WTC11 (cell line): Measurements from ENCODE around the gene PNMT. TPM values are rescaled to one million over a fixed set of nuclear protein-coding genes. Genes with fewer than 3 reads are reported as not detected.

Source experiments
- ATAC-seq: fragments of 200-7000 bp; cut with Tn5 transposase; 2 replicates; pipeline ENCODE4 v1.10.0; 2021; ENCODE audit warnings: mild to moderate bottlenecking, moderate library complexity
- CTCF ChIA-PET: fragments of 300-600 bp; sonication (Branson Sonifier 250); formaldehyde crosslinking; loops from one replicate; lab custom pipeline; 2021; ENCODE audit warnings: antibody characterized with exemption; lab: Charles Lee
- POLR2A ChIA-PET: fragments of 350-600 bp; sonication (Branson Sonifier 250); formaldehyde crosslinking; loops from one replicate; lab custom pipeline; 2021; ENCODE audit warnings: antibody characterized with exemption; lab: Charles Lee
- DNase-seq: peaks from one replicate; pipeline ENCODE4 v3.0.0; 2021; ENCODE audit warnings: low spot score
- H3K27ac Mint-ChIP-seq: 2 replicates; pipeline ENCODE4 v1.8.0; 2021; ENCODE audit warnings: mixed read lengths
- H3K27me3 Mint-ChIP-seq: 2 replicates; pipeline ENCODE4 v1.8.0; 2021; ENCODE audit warnings: low read depth, mild to moderate bottlenecking, moderate library complexity, mixed read lengths
- H3K36me3 Mint-ChIP-seq: 2 replicates; pipeline ENCODE4 v1.8.0; 2021; ENCODE audit warnings: mixed read lengths
- H3K4me1 Mint-ChIP-seq: 2 replicates; pipeline ENCODE4 v1.8.0; 2022; ENCODE audit warnings: mixed read lengths
- H3K4me3 Mint-ChIP-seq: 2 replicates; pipeline ENCODE4 v1.8.0; 2021; ENCODE audit warnings: mild to moderate bottlenecking, moderate library complexity, mixed read lengths
- H3K9me3 Mint-ChIP-seq: 2 replicates; pipeline ENCODE4 v1.8.0; 2021; ENCODE audit warnings: mixed read lengths
- AR ChIP-seq: fragments of 250-450 bp; sonication (Bioruptor Pico); IDR thresholded peaks from 2 replicates; pipeline ENCODE4 v1.9.0; 2021; ENCODE audit warnings: mild to moderate bottlenecking
- ATF1 ChIP-seq: sonication (generic); formaldehyde crosslinking; IDR thresholded peaks from 2 replicates; pipeline ENCODE4 v1.8.1; 2023; ENCODE audit warnings: mild to moderate bottlenecking, moderate library complexity, missing genetic modification reagents
- CBFB ChIP-seq: sonication (generic); formaldehyde crosslinking; IDR thresholded peaks from 2 replicates; pipeline ENCODE4 v1.8.1; 2022; ENCODE audit warnings: mild to moderate bottlenecking, low read depth, missing genetic modification reagents
- E2F4 ChIP-seq: sonication (generic); formaldehyde crosslinking; IDR thresholded peaks from 2 replicates; pipeline ENCODE4 v1.8.1; 2022; ENCODE audit warnings: low read depth, mild to moderate bottlenecking, moderate library complexity, missing genetic modification reagents, borderline replicate concordance
- EMX1 ChIP-seq: fragments of 250-450 bp; sonication (Bioruptor Pico); IDR thresholded peaks from 2 replicates; pipeline ENCODE4 v1.8.0; 2021; ENCODE audit warnings: mild to moderate bottlenecking
- ESRRA ChIP-seq: sonication (generic); formaldehyde crosslinking; IDR thresholded peaks from 2 replicates; pipeline ENCODE4 v1.8.1; 2022; ENCODE audit warnings: mild to moderate bottlenecking, missing genetic modification reagents, borderline replicate concordance
- PRDM15 ChIP-seq: sonication (generic); formaldehyde crosslinking; IDR thresholded peaks from 2 replicates; pipeline ENCODE4 v1.8.0; 2022; ENCODE audit warnings: missing genetic modification reagents
- SMAD3 ChIP-seq: sonication (generic); formaldehyde crosslinking; IDR thresholded peaks from 2 replicates; pipeline ENCODE4 v1.8.0; 2022; ENCODE audit warnings: missing genetic modification reagents, mild to moderate bottlenecking, borderline replicate concordance
- USF2 ChIP-seq: sonication (generic); formaldehyde crosslinking; IDR thresholded peaks from 2 replicates; pipeline ENCODE4 v1.8.1; 2023; ENCODE audit warnings: mild to moderate bottlenecking, missing genetic modification reagents, moderate library complexity
- ZMAT4 ChIP-seq: fragments of 250-450 bp; sonication (Bioruptor Pico); IDR thresholded peaks from 2 replicates; pipeline ENCODE4 v1.9.0; 2021; ENCODE audit warnings: mild to moderate bottlenecking
- ZNF423 ChIP-seq: fragments of 250-450 bp; sonication (Bioruptor Pico); IDR thresholded peaks from 2 replicates; pipeline ENCODE4 v2.1.2; 2022; ENCODE audit warnings: mild to moderate bottlenecking, moderate library complexity
- total RNA-seq: library from RNA; stranded (reverse); gene quantifications from 3 replicates; pipeline ENCODE4 v1.2.3, GENCODE V29; 2021

The PNMT gene
- total RNA-seq, 1 experiment from 2014 or later = 3.1 TPM

GRCh38 chr17:39674702-39675389, 6.6 kb downstream of the PNMT start:
- H3K9me3 Mint-ChIP-seq = no peaks in the 10 kb centered on the region
- ChIA-PET CTCF (interaction anchor here (0.6 to 18.0 kb wide), 10 partner anchors 9 to 298 kb away, joined by 3 to 876 read pairs (median 5); partner anchors contain the start of genes ERBB2, MIEN1, PGAP3 and PPP1R1B), POLR2A (no interaction called here)
- H3K27ac Mint-ChIP-seq = no peak overlapping the region; the same call in 1 of the 2 replicates
- peaks cover 29% of the 10 kb centered on the region for H3K4me1 Mint-ChIP-seq
- H3K27me3 Mint-ChIP-seq = peaks cover 10% of the 10 kb centered on the region
- ATAC-seq = peak; percentile 36
- no peaks in the 10 kb centered on the region for H3K36me3 Mint-ChIP-seq
- DNase-seq = no peak
- TF ChIP-seq CBFB (CRISPR knock-in tag) (no peak), ZNF423 (CRISPR knock-in tag) (0 out of 2 replicates have a peak, but pooled peaks have one; percentile 17)
- no peak overlapping the region for H3K4me3 Mint-ChIP-seq

GRCh38 chr17:39675390-39676082, 7.3 kb downstream of the PNMT start:
- peaks cover 4% of the 10 kb centered on the region for H3K27me3 Mint-ChIP-seq
- no peaks in the 10 kb centered on the region for H3K9me3 Mint-ChIP-seq
- POLR2A ChIA-PET = no interaction called here
- TF ChIP-seq PRDM15 (CRISPR knock-in tag) (no peak), ZNF423 (CRISPR knock-in tag) (no peak), SMAD3 (CRISPR knock-in tag) (no peak), ATF1 (CRISPR knock-in tag) (no peak), E2F4 (CRISPR knock-in tag) (no peak), ESRRA (CRISPR knock-in tag) (no peak), EMX1 (no peak), USF2 (CRISPR knock-in tag) (no peak), ZMAT4 (CRISPR knock-in tag) (no peak), AR (CRISPR knock-in tag) (no peak)
- CTCF ChIA-PET = interaction anchor here (0.9 to 18.0 kb wide), 9 partner anchors 10 to 80 kb away, joined by 3 to 876 read pairs (median 5); partner anchors contain the start of genes ERBB2, MIEN1, PGAP3 and PPP1R1B
- peaks cover 29% of the 10 kb centered on the region for H3K4me1 Mint-ChIP-seq
- DNase-seq = no peak
- H3K36me3 Mint-ChIP-seq = no peaks in the 10 kb centered on the region
- H3K4me3 Mint-ChIP-seq = no peak overlapping the region
- peak overlapping the region; percentile 65; the same call in 1 of the 2 replicates for H3K27ac Mint-ChIP-seq
- no peak for ATAC-seq
